Activated T-cell treated with anti-CD3 and anti-CD28 coated beads for 24 hours (primary cell): ENCODE data around the gene CR2.
"Not testable (repeated sequence)": the region's sequence is repeated elsewhere in the genome, so short reads cannot be mapped to it uniquely, and the experiment has no call there.

Experiments used
- DNase-seq: peaks from one replicate; pipeline ENCODE4 v3.0.0-alpha.2; 2020; ENCODE audit warnings: low read depth

Gene CR2

GRCh38 chr1:207504438-207504837 is 50.3 kb downstream of the CR2 start:
- DNase-seq = no peak

- DNase-seq = no peak
Observed at GRCh38 chr1:207510444-207510843, 56.3 kb downstream of the CR2 start.

GRCh38 chr1:207514890-207515289 is 60.8 kb downstream of the CR2 start:
- DNase-seq = no peak

DNA sequence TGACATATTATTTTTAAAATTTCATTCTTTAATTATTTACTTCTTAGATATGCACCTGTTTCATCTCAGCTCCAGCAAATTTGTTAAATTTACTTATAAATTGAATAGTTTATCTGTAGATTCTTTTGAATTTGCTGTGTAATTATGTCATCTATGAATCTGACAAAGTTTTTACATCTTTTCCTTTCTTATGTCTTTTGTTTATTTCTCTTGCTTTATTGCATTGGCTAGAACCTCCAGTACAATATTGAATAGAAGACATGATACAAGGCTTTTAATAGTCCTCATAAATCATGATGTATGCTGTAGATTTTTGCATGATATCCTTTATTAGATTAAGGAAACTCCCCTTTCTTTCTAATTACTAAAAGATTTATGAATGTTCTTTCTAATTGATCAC is 62.6 kb downstream of the CR2 start:
- DNase-seq = no peak

- no peak for DNase-seq
Observed at GRCh38 chr1:207518608-207519236, 64.6 kb downstream of the CR2 start.

DNA sequence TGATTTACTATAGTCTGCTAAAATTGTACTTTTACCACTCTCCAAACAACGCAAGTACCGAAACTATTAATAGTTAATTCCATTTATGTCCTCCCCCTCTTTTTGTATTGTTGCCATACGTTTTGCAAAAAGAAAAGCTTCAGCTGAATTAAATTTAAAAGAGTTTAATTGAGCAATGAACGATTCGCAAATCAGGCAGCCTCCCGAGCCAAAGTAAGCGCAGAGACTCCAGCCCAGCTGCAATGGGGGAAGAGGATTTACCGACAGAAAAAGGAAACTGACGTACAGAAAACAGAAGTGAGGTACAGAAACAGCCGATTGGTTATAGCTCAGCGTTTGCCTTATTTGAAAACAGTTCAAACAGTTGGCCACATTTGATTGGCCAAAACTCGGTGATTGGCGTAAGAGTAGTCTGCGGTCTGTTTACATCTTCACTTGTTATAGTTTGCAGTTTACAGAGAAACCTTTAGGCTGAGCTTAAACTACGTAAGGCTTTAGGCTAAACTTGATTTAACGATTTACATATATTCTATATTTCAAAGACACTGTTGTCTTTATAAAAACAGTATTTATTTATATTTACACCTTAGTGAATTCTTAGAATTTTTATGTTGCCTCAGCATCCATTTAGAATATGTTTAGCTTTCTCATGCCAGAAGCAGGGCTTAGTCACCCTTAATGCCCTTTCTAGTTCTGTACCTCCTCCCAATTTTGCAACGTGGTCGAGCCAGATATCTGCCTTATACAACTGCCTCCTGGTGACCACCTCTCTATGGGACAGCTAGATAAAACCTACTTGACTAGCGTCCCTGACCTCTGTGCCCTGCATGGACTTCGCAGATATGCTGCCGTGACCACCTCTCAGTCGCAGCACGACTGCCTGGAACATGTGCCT is 65.6 kb downstream of the CR2 start:
- no peak for DNase-seq

DNA sequence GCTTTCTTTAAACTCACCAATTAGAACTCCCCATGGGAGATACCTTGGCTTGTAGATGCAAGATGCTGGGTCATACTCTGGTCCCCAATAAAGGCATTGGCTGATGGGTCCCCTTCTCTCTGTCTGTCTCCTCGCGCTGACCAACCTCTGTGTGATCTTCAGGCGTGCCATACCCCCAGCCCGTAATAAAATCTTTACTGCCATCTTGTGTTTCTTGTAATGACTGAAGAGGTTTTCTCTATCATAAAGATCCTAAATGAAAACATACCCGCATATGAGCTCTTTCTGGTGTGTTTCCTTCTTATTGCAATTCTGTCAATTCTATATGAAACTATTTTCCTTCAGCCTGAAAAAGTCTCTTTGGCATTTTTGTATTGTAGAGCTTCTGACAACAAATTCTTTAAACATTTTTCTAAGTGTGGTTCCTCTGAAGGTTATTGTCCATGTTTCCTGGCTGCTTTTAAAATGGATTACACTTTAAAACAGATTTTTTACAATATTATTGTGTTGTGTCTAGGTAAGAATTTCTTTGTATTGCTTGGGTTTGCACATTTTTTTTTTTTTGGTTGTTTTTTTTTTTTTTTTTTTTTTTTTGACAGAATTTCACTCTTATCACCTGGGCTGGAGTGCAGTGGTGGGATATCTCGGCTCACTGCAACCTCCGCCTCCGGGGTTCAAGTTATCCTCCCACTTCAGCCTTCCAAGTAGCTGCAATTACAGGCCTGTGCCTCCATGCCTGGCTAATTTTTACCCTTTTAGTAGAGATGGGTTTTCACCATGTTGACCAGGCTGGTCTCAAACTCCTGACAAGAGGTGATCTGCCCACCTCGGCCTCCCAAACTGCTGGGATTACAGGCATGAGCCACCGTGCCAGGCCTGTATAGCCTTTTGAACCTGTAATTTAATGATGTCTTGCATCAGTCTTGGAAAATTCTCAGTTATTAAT is 66.5 kb downstream of the CR2 start:
- not testable (repeated sequence) for DNase-seq

DNA sequence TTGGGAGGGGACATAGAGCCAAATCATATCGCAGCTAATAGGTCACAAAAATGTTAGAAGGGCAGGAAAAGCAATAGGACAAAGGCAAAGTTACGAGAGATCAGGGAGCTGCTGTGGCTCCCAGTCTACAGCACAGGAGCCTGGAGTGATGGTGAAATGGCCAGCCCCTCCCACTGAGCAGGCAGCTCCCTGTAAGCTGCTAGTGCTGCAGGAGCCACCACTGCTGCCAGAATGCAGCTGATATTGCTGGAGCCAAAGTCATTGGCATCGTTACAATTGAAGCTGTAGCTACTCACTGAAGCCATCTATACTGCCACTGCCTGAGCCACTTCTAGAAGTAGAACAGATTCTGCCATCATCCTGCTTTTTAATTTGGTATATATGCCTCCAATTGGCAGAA is 71.1 kb downstream of the CR2 start:
- DNase-seq = not testable (repeated sequence)

DNA sequence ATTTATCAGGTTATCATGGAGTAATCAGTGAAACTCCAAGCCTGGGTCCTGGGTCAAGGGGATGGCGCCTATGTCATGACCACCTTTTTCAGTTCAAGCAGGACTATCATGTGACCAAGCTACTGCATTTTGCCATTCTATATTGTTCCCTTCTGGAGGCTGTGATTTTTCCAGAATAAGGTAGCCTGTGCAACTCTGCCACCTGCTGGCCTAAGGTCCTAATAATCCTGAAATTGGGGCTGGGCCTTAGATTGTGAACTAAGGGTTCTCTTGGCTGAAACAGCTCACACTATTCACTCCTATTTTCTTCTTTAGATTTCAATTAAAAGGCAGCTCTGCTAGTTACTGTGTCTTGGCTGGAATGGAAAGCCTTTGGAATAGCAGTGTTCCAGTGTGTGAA is 74.3 kb downstream of the CR2 start:
- not testable (repeated sequence) for DNase-seq

DNA sequence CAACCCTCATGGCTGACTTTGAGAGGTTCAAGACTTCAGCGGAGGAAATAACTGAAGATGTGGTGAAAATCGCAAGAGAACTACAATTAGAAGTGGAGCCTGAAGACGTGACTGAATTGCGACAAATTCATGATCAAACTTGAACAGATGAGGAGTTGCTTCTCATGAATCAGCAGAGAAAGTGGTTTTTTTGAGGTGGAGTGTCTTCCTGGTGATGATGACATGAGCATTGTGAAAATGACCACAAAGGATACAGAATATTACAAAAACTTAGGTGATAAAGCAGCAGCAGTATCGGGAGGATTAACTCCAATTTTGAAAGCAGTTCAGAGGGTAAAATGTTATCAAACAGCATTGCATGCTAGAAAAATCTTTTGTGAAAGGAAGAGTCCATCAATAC is 82.1 kb downstream of the CR2 start:
- DNase-seq = not testable (repeated sequence)
